Panc1 (cell line): ENCODE measurements around the gene TRAM2. TPM values are rescaled to one million over a fixed set of nuclear protein-coding genes. Genes with fewer than 3 reads are reported as not detected.

ENCODE experiments used
- ATAC-seq: fragments of 200-7000 bp; cut with Tn5 transposase; 2 replicates; pipeline ENCODE4 v1.9.1; 2020; ENCODE audit warnings: mild to moderate bottlenecking, moderate library complexity
- BruUV-seq: library from RNA; stranded (reverse); fragments of 400-500 nt; replicated peaks from 2 replicates; lab custom pipeline; 2021; lab: Mats Ljungman, UMichigan
- CTCF ChIA-PET: fragments of 300-600 bp; sonication (Branson Sonifier 250); formaldehyde crosslinking; loops from one replicate; lab custom pipeline; 2022; ENCODE audit warnings: antibody characterized with exemption; lab: Charles Lee
- POLR2A ChIA-PET: fragments of 300-600 bp; sonication (Branson Sonifier 250); formaldehyde crosslinking; loops from one replicate; lab custom pipeline; 2022; ENCODE audit warnings: antibody characterized with exemption; lab: Charles Lee
- DNase-seq: peaks from one replicate; pipeline ENCODE4 v3.0.0-alpha.2; 2010; ENCODE audit warnings: low read depth, low spot score
- H3K27ac ChIP-seq: 2 replicates; pipeline ENCODE4 v1.5.1; 2011; ENCODE audit warnings: mild to moderate bottlenecking, low read length, inconsistent platforms
- H3K27me3 ChIP-seq: fragments of 200-500 bp; sonication (Bioruptor generic); 2 replicates; pipeline ENCODE4 v1.6.0; 2014; ENCODE audit warnings: low read length, inconsistent platforms; ENCODE audit not compliant: control insufficient read depth, insufficient read depth
- H3K36me3 ChIP-seq: fragments of 200-500 bp; sonication (Bioruptor generic); 2 replicates; pipeline ENCODE4 v1.5.1; 2014; ENCODE audit warnings: inconsistent platforms, mild to moderate bottlenecking, low read length, moderate library complexity; ENCODE audit not compliant: control insufficient read depth, insufficient read depth
- H3K4me1 ChIP-seq: 2 replicates; pipeline ENCODE4 v1.5.1; 2011; ENCODE audit warnings: inconsistent platforms, mild to moderate bottlenecking, low read length, moderate library complexity; ENCODE audit not compliant: control insufficient read depth, insufficient read depth
- H3K4me3 ChIP-seq, 2 experiments: 2 replicates each; pipeline ENCODE4 v1.5.1; 2011 to 2012; ENCODE audit warnings: low read depth in 2 of 2, low read length in 2 of 2, mild to moderate bottlenecking in 2 of 2, inconsistent platforms in 1 of 2, moderate library complexity in 1 of 2
- H3K9me3 ChIP-seq: fragments of 200-500 bp; sonication (Bioruptor generic); 2 replicates; pipeline ENCODE4 v1.5.1; 2014; ENCODE audit warnings: low read depth, mild to moderate bottlenecking, inconsistent platforms, low read length, moderate library complexity; ENCODE audit not compliant: control insufficient read depth, insufficient read depth
- CTCF ChIP-seq: fragments of 450-650 bp; IDR thresholded peaks from 2 replicates; pipeline ENCODE4 v1.5.1; 2017; ENCODE audit warnings: mild to moderate bottlenecking
- POLR2AphosphoS5 ChIP-seq: IDR thresholded peaks from 2 replicates; pipeline ENCODE4 v1.6.1; 2012; ENCODE audit warnings: mild to moderate bottlenecking, low read depth, low read length, moderate library complexity
- REST ChIP-seq, 2 experiments: IDR thresholded peaks; 2 replicates each; pipeline ENCODE4 v1.6.1; 2011 to 2012; ENCODE audit warnings: low read depth in 2 of 2, control low read depth in 1 of 2, low read length in 1 of 2, mild to moderate bottlenecking in 1 of 2, moderate library complexity in 1 of 2; ENCODE audit not compliant: insufficient read depth in 1 of 2
- SIN3A ChIP-seq: IDR thresholded peaks from 2 replicates; pipeline ENCODE4 v1.6.1; 2012; ENCODE audit warnings: low read depth, mild to moderate bottlenecking, low read length, moderate library complexity, borderline replicate concordance; ENCODE audit not compliant: insufficient read depth
- TCF7L2 ChIP-seq: IDR thresholded peaks from 2 replicates; pipeline ENCODE4 v1.6.1; 2011; ENCODE audit warnings: mild to moderate bottlenecking, low read depth, low read length, inconsistent platforms
- in situ Hi-C: cut with HindIII; loops from 2 replicates; pipeline ENCODE4 v1.10.0; 2016; ENCODE audit warnings: low sequenced_read_pairs, low pct_unique_long_range_greater_than_20kb
- intact Hi-C: fragments of 100-400 bp; cut with micrococcal nuclease; formaldehyde crosslinking; loops from one replicate; pipeline ENCODE4 v1.10.0; 2022; ENCODE audit not compliant: unreplicated experiment
- total RNA-seq: library from RNA; stranded (reverse); gene quantifications from one replicate; pipeline ENCODE4 v1.2.1, GENCODE V29; 2021; ENCODE audit not compliant: unreplicated experiment

TRAM2 gene
- total RNA-seq, 1 experiment from 2014 or later = 56.7 TPM

GRCh38 chr6:52499026-52499425, 77.8 kb downstream of the TRAM2 start:
- ATAC-seq (no peak), DNase-seq (no peak)
- H3K36me3 ChIP-seq = no peaks in the 10 kb centered on the region
- intact Hi-C loops (loop anchor here (5.0 kb wide), 1 partner anchor 82 kb away; no protein-coding TSS in a partner anchor), in situ Hi-C loops (no loop called here)
- H3K4me3 ChIP-seq = no peak overlapping the region
- CTCF ChIA-PET = no interaction called here
- 0 out of 2 replicates have a peak overlapping the region, but pooled peaks have one; percentile 9 for H3K27ac ChIP-seq
- no peaks in the 10 kb centered on the region for H3K9me3 ChIP-seq
- no TSS peak for BruUV-seq
- H3K4me1 ChIP-seq = peaks cover 8% of the 10 kb centered on the region
- TF ChIP-seq CTCF = no peak
- TF ChIP-seq REST (IDR thresholded peaks at IDR 0.05; ENCODE audit: insufficient read depth in 1 of 2, low read depth in 2 of 2, low read length in 1 of 2) = no peak
- TF ChIP-seq POLR2AphosphoS5 = no peak
- no peak for TF ChIP-seq SIN3A
- POLR2A ChIA-PET = interaction anchor here (0.6 kb wide), 1 partner anchor 116 kb away, joined by 10 read pairs; no protein-coding TSS in a partner anchor
- H3K27me3 ChIP-seq = no peaks in the 10 kb centered on the region

GRCh38 chr6:52498538-52499017, 78.3 kb downstream of the TRAM2 start:
- no peaks in the 10 kb centered on the region for H3K36me3 ChIP-seq
- no peaks in the 10 kb centered on the region for H3K9me3 ChIP-seq
- ATAC-seq = no peak
- ChIA-PET POLR2A (interaction anchor here (0.6 kb wide), 1 partner anchor 116 kb away, joined by 10 read pairs; no protein-coding TSS in a partner anchor), CTCF (interaction anchor here (0.7 kb wide), 1 partner anchor 15 kb away, joined by 3 read pairs; no protein-coding TSS in a partner anchor)
- DNase-seq = no peak
- no peaks in the 10 kb centered on the region for H3K27me3 ChIP-seq
- in situ Hi-C loops (no loop called here), intact Hi-C loops (loop anchor here (5.0 kb wide), 1 partner anchor 81 kb away; no protein-coding TSS in a partner anchor)
- H3K27ac ChIP-seq = no peak overlapping the region
- peaks cover 3% of the 10 kb centered on the region for H3K4me1 ChIP-seq
- no peak overlapping the region for H3K4me3 ChIP-seq
- BruUV-seq = no TSS peak
- TF ChIP-seq SIN3A = no peak
- no peak for TF ChIP-seq POLR2AphosphoS5
- TF ChIP-seq REST (IDR thresholded peaks at IDR 0.05; ENCODE audit: insufficient read depth in 1 of 2, low read depth in 2 of 2, low read length in 1 of 2) = no peak
- TF ChIP-seq CTCF = no peak
- TF ChIP-seq TCF7L2 = no peak
